ENCODE results near the gene SEMA3C. TPM values are rescaled to one million over a fixed set of nuclear protein-coding genes. Genes with fewer than 3 reads are reported as not detected.

SEMA3C gene
- total RNA-seq, 2 donors from 2014 or later: 64.6 to 66.7 TPM

- intact Hi-C loops (cut with DNase I, micrococcal nuclease): no loop called here
Measured at GRCh38 chr7:80869821-80870751, 48.8 kb downstream of the SEMA3C start.

GRCh38 chr7:80869106-80869784, 49.6 kb downstream of the SEMA3C start:
- intact Hi-C loops (cut with DNase I, micrococcal nuclease): no loop called here
- ATAC-seq (no peak), DNase-seq (no peak)

More at GRCh38 chr7:80869821-80870751, 48.8 kb downstream of the SEMA3C start:
- DNase-seq (no peak), ATAC-seq (peak; percentile 99)

GRCh38 chr7:80868566-80868965, 50.3 kb downstream of the SEMA3C start:
- intact Hi-C loops (cut with DNase I, micrococcal nuclease): no loop called here
- ATAC-seq: no peak

GRCh38 chr7:80860554-80860953, 58.3 kb downstream of the SEMA3C start:
- intact Hi-C loops (cut with DNase I, micrococcal nuclease): no loop called here
- DNase-seq: no peak
- no peak for ATAC-seq

More at GRCh38 chr7:80868566-80868965, 50.3 kb downstream of the SEMA3C start:
- no peak for DNase-seq

- ATAC-seq (peak; percentile 37), DNase-seq (peak in 1 of 2 donors; percentile 56)
- intact Hi-C loops (cut with DNase I, micrococcal nuclease): no loop called here
Measured at GRCh38 chr7:80859272-80859970, 59.4 kb downstream of the SEMA3C start.

GRCh38 chr7:80858141-80858903, 60.5 kb downstream of the SEMA3C start:
- DNase-seq (no peak), ATAC-seq (peak; percentile 97)

GRCh38 chr7:80856769-80857168, 62.1 kb downstream of the SEMA3C start:
- ATAC-seq (no peak), DNase-seq (no peak)
- intact Hi-C loops (cut with DNase I, micrococcal nuclease): no loop called here

More at GRCh38 chr7:80858141-80858903, 60.5 kb downstream of the SEMA3C start:
- intact Hi-C loops (cut with DNase I, micrococcal nuclease): no loop called here

- no peak for ATAC-seq
- DNase-seq: no peak
- intact Hi-C loops (cut with DNase I, micrococcal nuclease): no loop called here
Measured at GRCh38 chr7:80851896-80852476, 66.9 kb downstream of the SEMA3C start.

GRCh38 chr7:80848841-80849240, 70.0 kb downstream of the SEMA3C start:
- no peak for ATAC-seq
- intact Hi-C loops (cut with DNase I, micrococcal nuclease): no loop called here

GRCh38 chr7:80847895-80848294, 71.0 kb downstream of the SEMA3C start:
- intact Hi-C loops (cut with DNase I, micrococcal nuclease): no loop called here
- DNase-seq: no peak
- ATAC-seq: no peak

More at GRCh38 chr7:80848841-80849240, 70.0 kb downstream of the SEMA3C start:
- DNase-seq: no peak

- DNase-seq (no peak), ATAC-seq (no peak)
- intact Hi-C loops (cut with DNase I, micrococcal nuclease): no loop called here
Measured at GRCh38 chr7:80847027-80847426, 71.8 kb downstream of the SEMA3C start.

GRCh38 chr7:80844916-80845315, 73.9 kb downstream of the SEMA3C start:
- ATAC-seq (no peak), DNase-seq (no peak)
- intact Hi-C loops (cut with DNase I, micrococcal nuclease): no loop called here

GRCh38 chr7:80843018-80843677, 75.7 kb downstream of the SEMA3C start:
- intact Hi-C loops (cut with DNase I, micrococcal nuclease): no loop called here
- no peak for DNase-seq
- ATAC-seq: no peak

- DNase-seq (no peak), ATAC-seq (no peak)
- intact Hi-C loops (cut with DNase I, micrococcal nuclease): no loop called here
Measured at GRCh38 chr7:80842022-80842790, 76.6 kb downstream of the SEMA3C start.

GRCh38 chr7:80841423-80841955, 77.4 kb downstream of the SEMA3C start:
- no peak for DNase-seq
- intact Hi-C loops (cut with DNase I, micrococcal nuclease): no loop called here
- ATAC-seq: no peak

- no peak for DNase-seq
- intact Hi-C loops (cut with DNase I, micrococcal nuclease): no loop called here
- ATAC-seq: no peak
Measured at GRCh38 chr7:80840681-80841080, 78.2 kb downstream of the SEMA3C start.

- intact Hi-C loops (cut with DNase I, micrococcal nuclease): no loop called here
- DNase-seq: no peak
Measured at GRCh38 chr7:80839855-80840254, 79.0 kb downstream of the SEMA3C start.

More at GRCh38 chr7:80839855-80840254, 79.0 kb downstream of the SEMA3C start:
- ATAC-seq: no peak

Measured in left colon (tissue), 2 donors.